H1 (cell line): Measurements from ENCODE around the gene RRBP1. TPM values are rescaled to one million over a fixed set of nuclear protein-coding genes. Genes with fewer than 3 reads are reported as not detected.

Experiments used
- CTCF ChIA-PET: fragments of 300-600 bp; sonication (Branson Sonifier 250); formaldehyde crosslinking; loops from one replicate; lab custom pipeline; 2021; ENCODE audit not compliant: partially characterized antibody; lab: Charles Lee
- POLR2A ChIA-PET: fragments of 300-600 bp; sonication (Branson Sonifier 250); formaldehyde crosslinking; loops from one replicate; lab custom pipeline; 2021; ENCODE audit warnings: inconsistent platforms; ENCODE audit not compliant: partially characterized antibody; lab: Charles Lee
- DNase-seq, 2 experiments: peaks; one replicate each; pipeline versions ENCODE4 v3.0.0 to v3.0.0-alpha.2; 2010 to 2022; ENCODE audit warnings: low spot score in 2 of 2, low read depth in 1 of 2, mixed read lengths in 1 of 2
- FAIRE-seq: peaks from 2 replicates; lab custom pipeline; 2011; peaks lifted over from hg19 to GRCh38; lab: Jason Lieb, UNC
- H2AFZ ChIP-seq: 2 replicates; pipeline ENCODE4 v1.8.1; 2012; ENCODE audit warnings: low read length, inconsistent platforms
- H2AK5ac ChIP-seq: 2 replicates; pipeline ENCODE4 v1.6.1; 2013; ENCODE audit warnings: low read depth, low read length
- H2BK120ac ChIP-seq: replicated peaks from 2 replicates; pipeline ENCODE3; 2013; ENCODE audit warnings: low read depth, low read length, inconsistent platforms
- H2BK12ac ChIP-seq: 2 replicates; pipeline ENCODE4 v1.6.1; 2013; ENCODE audit warnings: low read depth, low read length
- H2BK15ac ChIP-seq: 2 replicates; pipeline ENCODE4 v1.6.1; 2013; ENCODE audit warnings: low read length
- H2BK20ac ChIP-seq: 2 replicates; pipeline ENCODE4 v1.6.1; 2013; ENCODE audit warnings: low read length
- H2BK5ac ChIP-seq: 2 replicates; pipeline ENCODE4 v1.6.1; 2013; ENCODE audit warnings: low read depth, low read length
- H3K14ac ChIP-seq: 2 replicates; pipeline ENCODE4 v1.6.1; 2013; ENCODE audit warnings: inconsistent platforms; ENCODE audit not compliant: insufficient read length
- H3K18ac ChIP-seq: 2 replicates; pipeline ENCODE4 v1.6.1; 2013; ENCODE audit warnings: low read length; ENCODE audit errors: extremely low read depth
- H3K23ac ChIP-seq: 2 replicates; pipeline ENCODE4 v1.6.1; 2013; ENCODE audit warnings: inconsistent platforms; ENCODE audit not compliant: insufficient read length
- H3K23me2 ChIP-seq: 2 replicates; pipeline ENCODE4 v1.6.1; 2013; ENCODE audit warnings: low read depth, low read length
- H3K27ac ChIP-seq: 2 replicates; pipeline ENCODE4 v1.6.1; 2011; ENCODE audit warnings: low read depth, low read length, inconsistent platforms
- H3K27me3 ChIP-seq, 4 experiments: replicated peaks in 1 of 4; 1 replicate in 1 of 4; 2 replicates in 3 of 4; pipeline versions ENCODE4 v1.6.1 to v1.8.1; 2011 to 2013; ENCODE audit warnings: low read length in 3 of 4, mild to moderate bottlenecking in 3 of 4, inconsistent platforms in 2 of 4, mixed read lengths in 2 of 4, moderate library complexity in 1 of 4; ENCODE audit not compliant: control insufficient read depth in 3 of 4, insufficient read depth in 3 of 4; ENCODE audit errors: extremely low read depth in 1 of 4
- H3K36me3 ChIP-seq, 4 experiments: 2 replicates each; pipeline versions ENCODE4 v1.6.1 to v1.8.1; 2011 to 2013; ENCODE audit warnings: mild to moderate bottlenecking in 4 of 4, low read length in 3 of 4, moderate library complexity in 2 of 4, control low read depth in 1 of 4, inconsistent platforms in 1 of 4; ENCODE audit not compliant: insufficient read depth in 4 of 4, control insufficient read depth in 2 of 4
- H3K4ac ChIP-seq: replicated peaks from 2 replicates; pipeline ENCODE3; 2013; ENCODE audit warnings: low read length, low read depth, mixed read lengths, inconsistent platforms; ENCODE audit not compliant: insufficient read length
- H3K4me1 ChIP-seq, 4 experiments: replicated peaks in 1 of 4; 1 replicate in 1 of 4; 2 replicates in 3 of 4; pipeline versions ENCODE4 v1.6.1 to v1.8.1; 2011 to 2013; ENCODE audit warnings: low read length in 3 of 4, inconsistent platforms in 2 of 4, mixed read lengths in 1 of 4; ENCODE audit not compliant: insufficient read depth in 4 of 4, control insufficient read depth in 3 of 4
- H3K4me2 ChIP-seq, 2 experiments: 2 replicates each; pipeline versions ENCODE4 v1.6.1 to v1.8.1; 2011 to 2013; ENCODE audit warnings: low read depth in 2 of 2, low read length in 2 of 2, control low read depth in 1 of 2, inconsistent platforms in 1 of 2, mild to moderate bottlenecking in 1 of 2; ENCODE audit not compliant: insufficient read depth in 1 of 2
- H3K4me3 ChIP-seq, 4 experiments: fragments of 200-600, 300-600 bp in 1 of 4; sonication (generic), shearing (Covaris generic), sonication (Bioruptor Twin) in 1 of 4; 2 replicates each; pipeline versions ENCODE4 v1.5.1 to v1.8.1; 2011 to 2016; ENCODE audit warnings: low read length in 4 of 4, low read depth in 3 of 4, control low read depth in 2 of 4, inconsistent platforms in 2 of 4, mild to moderate bottlenecking in 2 of 4, mixed read lengths in 1 of 4, moderate library complexity in 1 of 4; ENCODE audit not compliant: insufficient read depth in 2 of 4; ENCODE audit errors: extremely low read depth in 1 of 4
- H3K56ac ChIP-seq: replicated peaks from 2 replicates; pipeline ENCODE3; 2013; ENCODE audit warnings: low read depth, mild to moderate bottlenecking, mixed read lengths, low read length, inconsistent platforms; ENCODE audit not compliant: insufficient read length
- H3K79me1 ChIP-seq: 2 replicates; pipeline ENCODE4 v1.6.1; 2013; ENCODE audit warnings: low read depth, low read length, control low read depth
- H3K79me2 ChIP-seq, 2 experiments: 2 replicates each; pipeline versions ENCODE4 v1.6.1 to v1.8.1; 2012 to 2013; ENCODE audit warnings: low read length in 2 of 2, mild to moderate bottlenecking in 2 of 2, inconsistent platforms in 1 of 2; ENCODE audit not compliant: insufficient read depth in 2 of 2, control insufficient read depth in 1 of 2
- H3K9ac ChIP-seq, 4 experiments: replicated peaks in 1 of 4; 1 replicate in 1 of 4; 2 replicates in 3 of 4; pipeline versions ENCODE4 v1.6.1 to v1.8.1; 2011 to 2013; ENCODE audit warnings: low read depth in 3 of 4, low read length in 3 of 4, control low read depth in 2 of 4, mild to moderate bottlenecking in 2 of 4, moderate library complexity in 2 of 4, inconsistent platforms in 1 of 4; ENCODE audit errors: extremely low read depth in 1 of 4
- H3K9me3 ChIP-seq, 2 experiments: 2 replicates each; pipeline versions ENCODE4 v1.6.1 to v1.8.1; 2012 to 2013; ENCODE audit warnings: mild to moderate bottlenecking in 2 of 2, moderate library complexity in 2 of 2, control low read depth in 1 of 2, inconsistent platforms in 1 of 2, low read depth in 1 of 2, low read length in 1 of 2, mixed read lengths in 1 of 2; ENCODE audit not compliant: insufficient read depth in 2 of 2
- H4K20me1 ChIP-seq, 2 experiments: replicated peaks in 1 of 2; 2 replicates each; pipeline versions ENCODE3 to v1.8.1; 2011 to 2013; ENCODE audit warnings: inconsistent platforms in 2 of 2, low read length in 2 of 2, mild to moderate bottlenecking in 1 of 2; ENCODE audit not compliant: insufficient read depth in 2 of 2, control insufficient read depth in 1 of 2
- H4K5ac ChIP-seq: 2 replicates; pipeline ENCODE4 v1.6.1; 2013; ENCODE audit warnings: low read length, low read depth, mixed read lengths, inconsistent platforms; ENCODE audit not compliant: insufficient read length
- H4K8ac ChIP-seq: 2 replicates; pipeline ENCODE4 v1.8.0; 2013; ENCODE audit warnings: mild to moderate bottlenecking, moderate library complexity, low read length, inconsistent platforms; ENCODE audit not compliant: insufficient read depth; ENCODE audit errors: extremely low read depth
- H4K91ac ChIP-seq: replicated peaks from 2 replicates; pipeline ENCODE3; 2013; ENCODE audit warnings: low read length, mixed read lengths, inconsistent platforms; ENCODE audit not compliant: insufficient read length
- BRCA1 ChIP-seq: IDR thresholded peaks from 2 replicates; pipeline ENCODE4 v1.6.1; 2012; ENCODE audit warnings: low read depth, low read length, improper control_type of control experiment
- CBX8 ChIP-seq: fragments of 300-800, 300-1000 bp; sonication (generic); IDR thresholded peaks from 2 replicates; pipeline ENCODE4 v1.7.1; 2016; ENCODE audit warnings: low read depth, low read length, borderline replicate concordance
- EZH2 ChIP-seq: fragments of 200-600 bp; sonication (generic); IDR thresholded peaks from 2 replicates; pipeline ENCODE4 v1.7.1; 2012; ENCODE audit warnings: low read depth, mild to moderate bottlenecking, moderate library complexity, low read length, inconsistent platforms; ENCODE audit not compliant: severe bottlenecking
- JUN ChIP-seq: IDR thresholded peaks from 2 replicates; pipeline ENCODE4 v1.6.1; 2011; ENCODE audit warnings: low read depth, mild to moderate bottlenecking, improper control_type of control experiment, low read length
- RAD21 ChIP-seq, 2 experiments: IDR thresholded peaks in 1 of 2; conservative IDR thresholded peaks in 1 of 2; 2 replicates each; pipeline ENCODE4 v1.6.1; 2011; ENCODE audit warnings: low read depth in 2 of 2, low read length in 2 of 2, improper control_type of control experiment in 1 of 2, inconsistent platforms in 1 of 2, mild to moderate bottlenecking in 1 of 2, moderate library complexity in 1 of 2
- SRF ChIP-seq: IDR thresholded peaks from 2 replicates; pipeline ENCODE4 v1.6.1; 2011; ENCODE audit warnings: mild to moderate bottlenecking, low read depth, low read length, moderate library complexity
- TAF7 ChIP-seq: optimal IDR thresholded peaks from 2 replicates; pipeline ENCODE3; 2011; ENCODE audit warnings: low read depth, mild to moderate bottlenecking, inconsistent platforms, low read length, moderate library complexity, borderline replicate concordance
- TBP ChIP-seq: IDR thresholded peaks from 2 replicates; pipeline ENCODE4 v1.6.1; 2011; ENCODE audit warnings: low read depth, low read length, improper control_type of control experiment
- TEAD4 ChIP-seq: IDR thresholded peaks from 2 replicates; pipeline ENCODE4 v1.6.1; 2012; ENCODE audit warnings: low read depth, low read length, inconsistent platforms, mixed read lengths
- WGBS, 2 experiments: shearing (Covaris generic) in 1 of 2; methylation state at CpG; one replicate each; pipeline versions ENCODE4 v1.1.6 to v1.1.7; 2013 to 2015; ENCODE audit warnings: low lambda C conversion rate in 2 of 2, mixed read lengths in 2 of 2, inconsistent platforms in 1 of 2, low coverage in 1 of 2, missing lambda C conversion rate in 1 of 2; ENCODE audit not compliant: insufficient replicate concordance in 2 of 2, insufficient coverage in 1 of 2, insufficient read length in 1 of 2; ENCODE audit errors: extremely low coverage in 1 of 2, missing lambda C conversion rate in 1 of 2; 5-methylcytosine and 5-hydroxymethylcytosine counted together
- polyA plus RNA-seq, 7 experiments: library from polyadenylated mRNA; depleted of rRNA in 3 of 7; stranded (reverse) in 5 of 7; unstranded in 2 of 7; fragments of >200 nt in 5 of 7; fragments of 200-250 nt in 2 of 7; gene quantifications; 1 replicate in 5 of 7; 2 replicates in 1 of 7; 4 replicates in 1 of 7; pipeline versions ENCODE4 v1.2.1 to v1.2.3, GENCODE V29; 2011 to 2013; ENCODE audit warnings: missing spikeins in 2 of 7, mixed read lengths in 2 of 7
- total RNA-seq: library from RNA; stranded (reverse); fragmentation: NEBNext Ultra II Directional; extraction: Animal tissue kit (Norgen Biotek cat#: 25700); gene quantifications from 2 replicates; pipeline ENCODE4 v1.2.1, GENCODE V29; 2021
- TF ChIP-seq, protein P1 (sequence below): IDR thresholded peaks from 2 replicates; pipeline ENCODE4 v1.6.1; 2012; ENCODE audit warnings: inconsistent platforms

Gene RRBP1
- total and polyA plus RNA-seq, 2 of the 8 experiments (the other 6 are each of a cell fraction or from before 2014, with no cell fraction given): 15.9 to 157 TPM

DNA sequence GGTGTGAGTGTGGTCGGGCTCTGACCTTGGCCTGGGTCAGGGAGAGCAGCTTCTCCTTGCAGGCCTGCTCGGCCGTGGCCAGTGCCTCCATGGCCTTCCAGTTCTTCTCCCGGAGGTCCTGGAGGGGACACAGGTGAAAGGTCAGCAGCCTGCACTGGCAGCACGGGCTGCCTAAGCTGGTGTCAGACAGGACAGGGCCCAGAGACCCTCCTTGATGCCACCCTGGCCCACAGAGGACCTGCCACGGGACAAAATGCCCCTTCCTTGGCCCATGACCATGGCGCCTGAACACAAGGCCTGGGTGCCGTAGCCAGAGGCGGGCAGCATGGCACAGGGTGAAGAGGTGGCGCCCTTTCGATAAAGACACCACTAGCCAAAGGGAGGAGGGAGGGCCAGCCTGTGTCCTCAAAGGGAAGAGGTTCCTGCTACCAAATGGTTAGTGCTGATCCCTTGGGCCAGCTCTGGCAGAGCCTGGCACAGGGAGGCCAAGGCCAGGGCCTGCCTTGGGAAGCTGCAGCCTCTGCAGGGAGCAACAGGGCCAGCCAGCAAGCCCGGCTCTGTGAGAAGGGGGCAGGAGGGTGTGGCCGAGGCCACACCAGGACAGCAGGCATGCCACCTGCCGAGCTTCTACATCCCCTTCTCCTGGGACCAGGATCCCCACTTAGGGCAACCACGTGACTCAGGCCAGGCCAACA, 57.3 kb downstream of the RRBP1 start:
- DNase-seq: no peak
- Histone ChIP-seq H2BK20ac (no peak overlapping the region), H3K4me1 (no peaks in the 10 kb centered on the region), H3K23me2 (no peaks in the 10 kb centered on the region), H3K27ac (no peak overlapping the region), H4K91ac (no peak overlapping the region), H3K56ac (no peak overlapping the region), H2AFZ (no peak overlapping the region), H3K4me3 (no peak overlapping the region), H2BK12ac (no peak overlapping the region), H3K36me3 (peaks cover 12 to 76% (median 37%) of the 10 kb centered on the region in 4 experiments), H3K9ac (no peak overlapping the region), H2BK120ac (no peak overlapping the region), H2BK5ac (no peak overlapping the region), H4K20me1 (peaks cover 0 to 6% of the 10 kb centered on the region in 2 experiments), H2AK5ac (no peak overlapping the region), H3K79me2 (no peaks in the 10 kb centered on the region), H2BK15ac (no peak overlapping the region), H3K9me3 (no peaks in the 10 kb centered on the region), H3K79me1 (no peaks in the 10 kb centered on the region), H4K8ac (no peak overlapping the region), H3K27me3 (no peaks in the 10 kb centered on the region), H3K18ac (no peak overlapping the region), H3K14ac (no peak overlapping the region), H4K5ac (no peak overlapping the region), H3K4me2 (no peak overlapping the region), H3K4ac (no peak overlapping the region), H3K23ac (no peak overlapping the region)
- no peak for FAIRE-seq
- 93% methylated on average over 15 of the region's 15 CpGs; no CpG with 5 or more reads in 1 of the 2 experiments for WGBS, 2 experiments
- ChIA-PET CTCF (interaction anchor here (0.6 to 2.0 kb wide), 6 partner anchors 9 to 128 kb away, joined by 3 to 6 read pairs (median 3); no protein-coding TSS in a partner anchor), POLR2A (interaction anchor here (1.1 to 1.6 kb wide), 2 partner anchors 9 to 54 kb away, joined by 3 to 6 read pairs; partner anchors contain the start of gene DSTN)
- TF ChIP-seq RAD21 (IDR thresholded peaks at IDR 0.05 in 1 of 2, conservative IDR thresholded peaks at IDR 0.05 in 1 of 2; ENCODE audit: low read depth in 2 of 2, low read length in 2 of 2) (no peak), CBX8 (no peak), TBP (no peak), TAF7 (no peak), JUN (no peak), BRCA1 (no peak), TEAD4 (no peak), SRF (no peak), EZH2 (no peak)
- TF ChIP-seq, protein P1, sequence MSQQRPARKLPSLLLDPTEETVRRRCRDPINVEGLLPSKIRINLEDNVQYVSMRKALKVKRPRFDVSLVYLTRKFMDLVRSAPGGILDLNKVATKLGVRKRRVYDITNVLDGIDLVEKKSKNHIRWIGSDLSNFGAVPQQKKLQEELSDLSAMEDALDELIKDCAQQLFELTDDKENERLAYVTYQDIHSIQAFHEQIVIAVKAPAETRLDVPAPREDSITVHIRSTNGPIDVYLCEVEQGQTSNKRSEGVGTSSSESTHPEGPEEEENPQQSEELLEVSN: no peak
